BE2C (cell line): ENCODE data around the gene SLPI.

Source experiments
- DNase-seq: peaks from one replicate; pipeline ENCODE4 v3.0.0-alpha.2; 2020
- H3K27me3 ChIP-seq: fragments of 250-450 bp; sonication (Bioruptor Pico); 2 replicates; pipeline ENCODE4 v1.5.1; 2020; ENCODE audit warnings: mild to moderate bottlenecking
- H3K36me3 ChIP-seq: fragments of 250-450 bp; sonication (Bioruptor Pico); 2 replicates; pipeline ENCODE4 v1.5.1; 2020; ENCODE audit warnings: mild to moderate bottlenecking
- H3K4me1 ChIP-seq: fragments of 250-450 bp; sonication (Bioruptor Pico); 2 replicates; pipeline ENCODE4 v1.5.1; 2020
- H3K4me3 ChIP-seq: 2 replicates; pipeline ENCODE4 v1.5.1; 2011; ENCODE audit warnings: low read depth, low read length
- H3K9me3 ChIP-seq: fragments of 250-450 bp; sonication (Bioruptor Pico); 2 replicates; pipeline ENCODE4 v1.5.1; 2020
- TF ChIP-seq, protein P1 (sequence below): IDR thresholded peaks from 2 replicates; pipeline ENCODE4 v1.5.1; 2012; ENCODE audit warnings: mild to moderate bottlenecking, low read depth, low read length

SLPI gene

DNA sequence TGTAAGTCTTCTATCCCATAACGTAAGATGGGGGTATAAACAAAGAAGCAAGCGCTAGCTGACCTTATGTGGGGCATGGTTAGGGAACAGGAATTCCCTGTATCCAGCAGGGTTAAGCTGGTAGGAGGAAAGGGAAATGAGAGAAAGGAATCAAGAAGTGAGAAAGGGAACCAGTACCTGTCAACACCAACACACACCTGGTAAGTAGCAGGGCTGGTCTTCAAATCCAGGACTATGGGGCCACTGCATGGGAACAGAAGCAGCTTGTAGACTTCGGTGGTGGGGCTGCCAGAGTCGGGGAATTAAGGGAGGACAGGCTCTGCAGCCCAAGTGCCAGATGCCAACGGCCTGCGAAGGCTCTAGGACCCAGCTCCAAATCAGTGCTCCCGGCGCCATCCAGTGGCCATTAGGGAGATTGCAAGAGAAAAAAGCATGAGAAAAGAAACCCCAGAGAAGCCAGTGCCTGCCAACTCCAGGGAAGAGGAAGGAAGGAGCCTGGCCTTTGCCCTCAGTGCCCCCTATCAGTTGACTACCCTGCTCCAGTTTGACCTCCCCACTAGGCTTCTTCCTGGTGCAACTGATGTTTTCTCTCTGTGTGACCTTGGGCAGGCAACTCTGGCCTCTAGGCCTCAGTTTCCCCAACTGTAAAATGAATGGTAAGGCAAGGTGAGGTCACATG is 36.5 kb upstream of the SLPI start:
- Histone ChIP-seq H3K9me3 (no peaks in the 10 kb centered on the region), H3K4me3 (no peak overlapping the region), H3K4me1 (no peaks in the 10 kb centered on the region), H3K36me3 (no peaks in the 10 kb centered on the region), H3K27me3 (peaks cover 16% of the 10 kb centered on the region)
- TF ChIP-seq, protein P1, sequence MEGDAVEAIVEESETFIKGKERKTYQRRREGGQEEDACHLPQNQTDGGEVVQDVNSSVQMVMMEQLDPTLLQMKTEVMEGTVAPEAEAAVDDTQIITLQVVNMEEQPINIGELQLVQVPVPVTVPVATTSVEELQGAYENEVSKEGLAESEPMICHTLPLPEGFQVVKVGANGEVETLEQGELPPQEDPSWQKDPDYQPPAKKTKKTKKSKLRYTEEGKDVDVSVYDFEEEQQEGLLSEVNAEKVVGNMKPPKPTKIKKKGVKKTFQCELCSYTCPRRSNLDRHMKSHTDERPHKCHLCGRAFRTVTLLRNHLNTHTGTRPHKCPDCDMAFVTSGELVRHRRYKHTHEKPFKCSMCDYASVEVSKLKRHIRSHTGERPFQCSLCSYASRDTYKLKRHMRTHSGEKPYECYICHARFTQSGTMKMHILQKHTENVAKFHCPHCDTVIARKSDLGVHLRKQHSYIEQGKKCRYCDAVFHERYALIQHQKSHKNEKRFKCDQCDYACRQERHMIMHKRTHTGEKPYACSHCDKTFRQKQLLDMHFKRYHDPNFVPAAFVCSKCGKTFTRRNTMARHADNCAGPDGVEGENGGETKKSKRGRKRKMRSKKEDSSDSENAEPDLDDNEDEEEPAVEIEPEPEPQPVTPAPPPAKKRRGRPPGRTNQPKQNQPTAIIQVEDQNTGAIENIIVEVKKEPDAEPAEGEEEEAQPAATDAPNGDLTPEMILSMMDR = peak; percentile 93
- peak; percentile 79 for DNase-seq

DNA sequence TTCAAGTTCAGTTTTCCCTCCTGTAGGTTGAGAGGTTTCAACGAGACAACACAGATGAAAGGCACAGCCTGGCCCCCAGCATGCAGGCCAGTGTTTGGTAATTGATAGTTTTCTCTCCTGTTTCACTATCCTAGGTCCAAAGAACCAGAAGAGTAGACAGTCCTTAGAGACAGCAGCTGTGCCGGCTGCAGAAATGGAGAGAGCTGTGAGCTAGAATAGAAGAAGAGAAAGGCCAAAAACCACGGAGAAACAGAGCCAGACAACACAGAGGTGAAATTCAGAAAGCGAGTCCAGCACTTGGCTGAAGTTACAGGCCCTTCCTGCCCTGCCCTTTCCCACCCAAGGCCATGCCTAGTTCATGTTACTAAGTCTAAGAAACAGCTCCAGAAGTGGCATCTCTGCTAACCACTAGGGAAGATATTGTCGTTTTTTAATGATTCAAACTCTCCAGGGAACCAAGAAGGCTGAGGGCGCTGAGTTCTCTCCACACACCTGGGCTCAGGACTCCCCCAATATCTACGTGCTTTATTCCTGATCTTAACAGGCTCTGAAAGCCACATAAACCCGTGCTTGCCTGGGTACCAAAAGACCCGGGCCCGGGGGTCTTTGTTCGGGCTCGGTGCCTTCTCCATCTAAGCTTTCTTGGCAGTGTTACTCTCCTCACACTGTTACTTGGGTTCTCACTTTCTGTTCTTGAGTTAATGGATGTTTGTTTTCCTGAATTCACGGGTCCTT is 35.7 kb upstream of the SLPI start:
- DNase-seq = no peak
- Histone ChIP-seq H3K27me3 (peaks cover 19% of the 10 kb centered on the region), H3K4me1 (no peaks in the 10 kb centered on the region), H3K4me3 (no peak overlapping the region), H3K36me3 (no peaks in the 10 kb centered on the region), H3K9me3 (no peaks in the 10 kb centered on the region)
- TF ChIP-seq, protein P1 = no peak

DNA sequence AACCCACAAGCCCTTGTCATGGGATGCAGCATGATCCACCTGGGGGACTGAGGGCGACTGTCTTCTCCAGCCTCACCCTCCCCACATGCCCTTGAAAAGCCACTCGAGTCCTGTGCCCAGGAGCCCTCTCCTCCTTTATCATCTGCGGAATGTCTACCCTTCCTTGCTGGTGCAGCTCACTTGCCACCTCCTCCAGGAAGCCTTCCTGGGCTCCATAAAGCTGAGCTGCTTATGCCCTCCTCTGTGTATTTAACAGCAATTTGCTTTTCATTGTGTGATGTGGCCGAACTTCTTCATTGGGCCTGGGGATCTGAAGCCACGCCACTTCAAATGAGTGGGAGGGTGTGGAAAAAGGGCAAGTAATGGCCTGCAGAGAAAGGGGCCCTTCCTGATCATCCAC is 34.5 kb upstream of the SLPI start:
- DNase-seq = no peak
- Histone ChIP-seq H3K27me3 (peaks cover 19% of the 10 kb centered on the region), H3K4me3 (no peak overlapping the region), H3K36me3 (no peaks in the 10 kb centered on the region), H3K9me3 (no peaks in the 10 kb centered on the region), H3K4me1 (no peaks in the 10 kb centered on the region)
- TF ChIP-seq, protein P1 = no peak

DNA sequence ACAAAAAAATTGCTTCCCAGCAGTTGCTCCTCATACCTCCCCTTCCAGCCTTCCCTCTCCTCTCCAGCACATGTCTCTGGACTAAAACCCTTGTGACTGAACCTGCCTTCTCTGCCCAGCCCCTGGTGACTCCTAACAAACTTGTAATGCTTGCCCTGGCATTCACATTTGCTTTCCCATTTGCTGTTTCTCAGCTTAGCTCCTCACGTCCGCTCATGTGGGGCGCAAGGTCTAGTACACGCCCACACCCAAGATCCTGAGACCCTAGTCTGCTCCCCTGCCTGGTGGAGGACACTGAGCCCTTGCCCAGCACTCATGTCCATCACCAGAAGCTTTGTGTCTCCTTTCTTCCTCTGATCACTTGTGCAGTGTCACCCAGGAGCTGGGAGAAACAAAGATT is 34.0 kb upstream of the SLPI start:
- H3K27me3 ChIP-seq = peaks cover 17% of the 10 kb centered on the region
- H3K4me1 ChIP-seq = no peaks in the 10 kb centered on the region
- no peak overlapping the region for H3K4me3 ChIP-seq
- no peaks in the 10 kb centered on the region for H3K36me3 ChIP-seq
- no peaks in the 10 kb centered on the region for H3K9me3 ChIP-seq
- DNase-seq = no peak
- TF ChIP-seq, protein P1 = no peak

DNA sequence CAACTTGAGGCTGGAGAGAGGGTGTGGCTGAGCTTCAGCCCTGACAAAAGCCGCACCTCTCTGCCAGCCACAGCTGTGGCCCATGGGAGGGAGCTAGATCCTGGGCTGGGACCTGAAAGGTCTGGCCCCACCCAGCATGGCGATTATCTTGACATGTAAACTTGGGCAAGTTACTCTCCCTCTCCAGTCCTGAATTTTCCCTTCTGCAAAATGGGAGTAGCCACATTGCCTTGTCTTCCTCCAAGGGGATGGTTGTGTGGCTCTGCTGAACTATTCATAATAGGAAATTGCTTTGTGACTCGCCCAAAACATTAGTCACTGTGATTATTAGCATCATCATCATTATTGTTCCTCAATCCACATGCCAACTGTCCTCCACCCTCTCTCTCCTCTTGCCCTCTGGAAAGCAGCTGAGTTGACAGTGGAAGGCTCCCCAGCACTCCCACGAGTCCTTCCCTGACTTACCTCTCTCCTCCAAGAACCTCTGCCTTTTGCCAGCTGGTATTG is 29.2 kb upstream of the SLPI start:
- Histone ChIP-seq H3K27me3 (peaks cover 11% of the 10 kb centered on the region), H3K9me3 (no peaks in the 10 kb centered on the region), H3K4me1 (no peaks in the 10 kb centered on the region), H3K36me3 (no peaks in the 10 kb centered on the region), H3K4me3 (no peak overlapping the region)
- TF ChIP-seq, protein P1 = no peak
- no peak for DNase-seq
